ENCODE data around the gene USP34.

Gene USP34

GRCh38 chr2:61193670-61194561 lies 277.0 kb downstream of the USP34 start:
- H3K4me1 ChIP-seq (ENCODE audit: control insufficient read depth, insufficient read depth, low read length) = no peaks in the 10 kb centered on the region
- H3K27me3 ChIP-seq (ENCODE audit: control insufficient read depth, insufficient read depth, low read length) = no peaks in the 10 kb centered on the region
- no peak overlapping the region for H3K27ac ChIP-seq (ENCODE audit: low read depth, low read length)

GRCh38 chr2:61187085-61187484 lies 283.8 kb downstream of the USP34 start:
- no peaks in the 10 kb centered on the region for H3K27me3 ChIP-seq (ENCODE audit: control insufficient read depth, insufficient read depth, low read length)
- H3K36me3 ChIP-seq (ENCODE audit: control insufficient read depth, insufficient read depth, low read length) = peaks cover 38% of the 10 kb centered on the region
- H3K27ac ChIP-seq (ENCODE audit: low read depth, low read length) = no peak overlapping the region
- H3K4me3 ChIP-seq (ENCODE audit: low read length) = no peak overlapping the region
- H3K9ac ChIP-seq (ENCODE audit: low read length) = no peak overlapping the region
- no peaks in the 10 kb centered on the region for H3K4me1 ChIP-seq (ENCODE audit: control insufficient read depth, insufficient read depth, low read length)

More at GRCh38 chr2:61193670-61194561, 277.0 kb downstream of the USP34 start:
- Histone ChIP-seq H3K4me3 (ENCODE audit: low read length) (no peak overlapping the region), H3K36me3 (ENCODE audit: control insufficient read depth, insufficient read depth, low read length) (peaks cover 6% of the 10 kb centered on the region), H3K9ac (ENCODE audit: low read length) (no peak overlapping the region)

GRCh38 chr2:61185231-61185728 lies 285.6 kb downstream of the USP34 start:
- no peak overlapping the region for H3K9ac ChIP-seq (ENCODE audit: low read length)

GRCh38 chr2:61184263-61184662 lies 286.6 kb downstream of the USP34 start:
- peaks cover 20% of the 10 kb centered on the region for H3K4me1 ChIP-seq (ENCODE audit: control insufficient read depth, insufficient read depth, low read length)

More at GRCh38 chr2:61185231-61185728, 285.6 kb downstream of the USP34 start:
- no peak overlapping the region for H3K4me3 ChIP-seq (ENCODE audit: low read length)
- H3K27me3 ChIP-seq (ENCODE audit: control insufficient read depth, insufficient read depth, low read length) = no peaks in the 10 kb centered on the region
- H3K4me1 ChIP-seq (ENCODE audit: control insufficient read depth, insufficient read depth, low read length) = peaks cover 10% of the 10 kb centered on the region
- peaks cover 43% of the 10 kb centered on the region for H3K36me3 ChIP-seq (ENCODE audit: control insufficient read depth, insufficient read depth, low read length)
- no peak overlapping the region for H3K27ac ChIP-seq (ENCODE audit: low read depth, low read length)

GRCh38 chr2:61183795-61184194 lies 287.1 kb downstream of the USP34 start:
- Histone ChIP-seq H3K4me1 (ENCODE audit: control insufficient read depth, insufficient read depth, low read length) (peaks cover 24% of the 10 kb centered on the region), H3K4me3 (ENCODE audit: low read length) (no peak overlapping the region), H3K27ac (ENCODE audit: low read depth, low read length) (no peak overlapping the region), H3K36me3 (ENCODE audit: control insufficient read depth, insufficient read depth, low read length) (peaks cover 43% of the 10 kb centered on the region), H3K9ac (ENCODE audit: low read length) (no peak overlapping the region), H3K27me3 (ENCODE audit: control insufficient read depth, insufficient read depth, low read length) (no peaks in the 10 kb centered on the region)

More at GRCh38 chr2:61184263-61184662, 286.6 kb downstream of the USP34 start:
- Histone ChIP-seq H3K36me3 (ENCODE audit: control insufficient read depth, insufficient read depth, low read length) (peaks cover 43% of the 10 kb centered on the region), H3K27ac (ENCODE audit: low read depth, low read length) (no peak overlapping the region), H3K27me3 (ENCODE audit: control insufficient read depth, insufficient read depth, low read length) (no peaks in the 10 kb centered on the region), H3K4me3 (ENCODE audit: low read length) (no peak overlapping the region), H3K9ac (ENCODE audit: low read length) (no peak overlapping the region)

GRCh38 chr2:61182059-61182383 lies 288.9 kb downstream of the USP34 start:
- Histone ChIP-seq H3K27ac (ENCODE audit: low read depth, low read length) (no peak overlapping the region), H3K9ac (ENCODE audit: low read length) (no peak overlapping the region), H3K36me3 (ENCODE audit: control insufficient read depth, insufficient read depth, low read length) (peaks cover 33% of the 10 kb centered on the region), H3K4me3 (ENCODE audit: low read length) (no peak overlapping the region), H3K4me1 (ENCODE audit: control insufficient read depth, insufficient read depth, low read length) (peaks cover 33% of the 10 kb centered on the region), H3K27me3 (ENCODE audit: control insufficient read depth, insufficient read depth, low read length) (no peaks in the 10 kb centered on the region)

- H3K27me3 ChIP-seq (ENCODE audit: control insufficient read depth, insufficient read depth, low read length) = no peaks in the 10 kb centered on the region
- peaks cover 34% of the 10 kb centered on the region for H3K4me1 ChIP-seq (ENCODE audit: control insufficient read depth, insufficient read depth, low read length)
- peaks cover 30% of the 10 kb centered on the region for H3K36me3 ChIP-seq (ENCODE audit: control insufficient read depth, insufficient read depth, low read length)
- no peak overlapping the region for H3K4me3 ChIP-seq (ENCODE audit: low read length)
- H3K9ac ChIP-seq (ENCODE audit: low read length) = no peak overlapping the region
- H3K27ac ChIP-seq (ENCODE audit: low read depth, low read length) = no peak overlapping the region
These were observed 289.4 kb downstream of the USP34 start for GRCh38 chr2:61181382-61182058.

- Histone ChIP-seq H3K4me1 (ENCODE audit: control insufficient read depth, insufficient read depth, low read length) (peaks cover 39% of the 10 kb centered on the region), H3K4me3 (ENCODE audit: low read length) (no peak overlapping the region), H3K27me3 (ENCODE audit: control insufficient read depth, insufficient read depth, low read length) (no peaks in the 10 kb centered on the region), H3K27ac (ENCODE audit: low read depth, low read length) (peak overlapping the region; percentile 74), H3K9ac (ENCODE audit: low read length) (no peak overlapping the region), H3K36me3 (ENCODE audit: control insufficient read depth, insufficient read depth, low read length) (peaks cover 26% of the 10 kb centered on the region)
These were observed 290.2 kb downstream of the USP34 start for GRCh38 chr2:61180686-61181085.

- Histone ChIP-seq H3K27ac (ENCODE audit: low read depth, low read length) (peak overlapping the region; percentile 74), H3K9ac (ENCODE audit: low read length) (no peak overlapping the region), H3K4me1 (ENCODE audit: control insufficient read depth, insufficient read depth, low read length) (peaks cover 39% of the 10 kb centered on the region), H3K4me3 (ENCODE audit: low read length) (peak overlapping the region; percentile 38), H3K27me3 (ENCODE audit: control insufficient read depth, insufficient read depth, low read length) (no peaks in the 10 kb centered on the region), H3K36me3 (ENCODE audit: control insufficient read depth, insufficient read depth, low read length) (peaks cover 24% of the 10 kb centered on the region)
These were observed 290.9 kb downstream of the USP34 start for GRCh38 chr2:61179701-61180639.

- Histone ChIP-seq H3K4me3 (ENCODE audit: low read length) (peak overlapping the region; percentile 80), H3K36me3 (ENCODE audit: control insufficient read depth, insufficient read depth, low read length) (peaks cover 21% of the 10 kb centered on the region), H3K9ac (ENCODE audit: low read length) (no peak overlapping the region), H3K4me1 (ENCODE audit: control insufficient read depth, insufficient read depth, low read length) (peaks cover 39% of the 10 kb centered on the region), H3K27me3 (ENCODE audit: control insufficient read depth, insufficient read depth, low read length) (no peaks in the 10 kb centered on the region), H3K27ac (ENCODE audit: low read depth, low read length) (peak overlapping the region; percentile 94)
These were observed 292.0 kb downstream of the USP34 start for GRCh38 chr2:61178603-61179545.
